Body of pancreas (tissue), 4 donors: ENCODE results near the gene AFF4.

Source experiments
- CTCF ChIP-seq, 7 experiments: fragments of 450-650 bp in 4 of 7; fragments of 200-600 bp in 3 of 7; sonication (generic) in 3 of 7; IDR thresholded peaks; one replicate each; pipeline ENCODE4 v1.5.1; 2016 to 2019; ENCODE audit warnings: antibody characterized with exemption in 7 of 7
- POLR2A ChIP-seq, 3 donors: fragments of 450-650 bp; IDR thresholded peaks; one replicate each; pipeline ENCODE4 v1.6.1; 2016; ENCODE audit warnings: antibody characterized with exemption in 3 of 3, mild to moderate bottlenecking in 2 of 3

- TF ChIP-seq CTCF (IDR thresholded peaks at IDR 0.05), result no peak
- TF ChIP-seq POLR2A (IDR thresholded peaks at IDR 0.05), result no peak
Observed at GRCh38 chr5:132826424-132827082, 136.9 kb downstream of the AFF4 start.
